Osteoblast (primary cell): ENCODE results near the gene SEMA4A. TPM values are rescaled to one million over a fixed set of nuclear protein-coding genes. Genes with fewer than 3 reads are reported as not detected.
A peak's percentile ranks its signal among the peaks of the same experiment; 100 is the strongest.
"Not testable (repeated sequence)": the region's sequence is repeated elsewhere in the genome, so short reads cannot be mapped to it uniquely, and the experiment has no call there.

Source experiments
- DNase-seq: peaks from one replicate; pipeline ENCODE4 v3.0.0; 2011; ENCODE audit warnings: low spot score, mixed read lengths; ENCODE audit not compliant: insufficient read length; ENCODE audit errors: missing footprints
- H2AFZ ChIP-seq: 2 replicates; pipeline ENCODE4 v1.6.0; 2011; ENCODE audit warnings: mild to moderate bottlenecking, low read length
- H3K27ac ChIP-seq: 2 replicates; pipeline ENCODE4 v1.5.1; 2011; ENCODE audit warnings: mild to moderate bottlenecking, low read depth, low read length, moderate library complexity
- H3K27me3 ChIP-seq: 2 replicates; pipeline ENCODE4 v1.6.0; 2012; ENCODE audit warnings: mild to moderate bottlenecking, control low read depth, inconsistent platforms, low read length, moderate library complexity; ENCODE audit not compliant: insufficient read depth
- H3K36me3 ChIP-seq: 2 replicates; pipeline ENCODE4 v1.5.1; 2011; ENCODE audit warnings: mild to moderate bottlenecking, low read length, control low read depth, moderate library complexity; ENCODE audit not compliant: insufficient read depth
- H3K4me1 ChIP-seq: 2 replicates; pipeline ENCODE4 v1.5.1; 2011; ENCODE audit warnings: mild to moderate bottlenecking, low read length, control low read depth, moderate library complexity; ENCODE audit not compliant: insufficient read depth
- H3K4me2 ChIP-seq: 2 replicates; pipeline ENCODE4 v1.6.0; 2011; ENCODE audit warnings: mild to moderate bottlenecking, low read length; ENCODE audit not compliant: insufficient read depth
- H3K4me3 ChIP-seq: fragments of 200-600 bp; sonication (generic); 3 replicates; pipeline ENCODE4 v1.5.1; 2012; ENCODE audit warnings: mild to moderate bottlenecking, low read length, inconsistent platforms; ENCODE audit not compliant: insufficient read depth
- H3K79me2 ChIP-seq: 2 replicates; pipeline ENCODE4 v1.6.0; 2012; ENCODE audit warnings: mild to moderate bottlenecking, low read length, control low read depth, inconsistent platforms; ENCODE audit not compliant: insufficient read depth
- H3K9me3 ChIP-seq: 2 replicates; pipeline ENCODE4 v1.5.1; 2011; ENCODE audit warnings: low read depth, low read length, control low read depth
- H4K20me1 ChIP-seq: 2 replicates; pipeline ENCODE4 v1.6.0; 2012; ENCODE audit warnings: mild to moderate bottlenecking, low read length, control low read depth; ENCODE audit not compliant: insufficient read depth
- total RNA-seq: library from RNA; depleted of rRNA; stranded (reverse); fragments of >200 nt; gene quantifications from 2 replicates; pipeline ENCODE4 v1.2.3, GENCODE V29; 2012
- TF ChIP-seq, protein P1 (sequence below): IDR thresholded peaks from 2 replicates; pipeline ENCODE4 v1.5.1; 2011; ENCODE audit warnings: mild to moderate bottlenecking, low read depth, low read length, moderate library complexity; ENCODE audit errors: extremely low read depth

The SEMA4A gene
- total RNA-seq, 1 donor = 1.8 TPM

DNA sequence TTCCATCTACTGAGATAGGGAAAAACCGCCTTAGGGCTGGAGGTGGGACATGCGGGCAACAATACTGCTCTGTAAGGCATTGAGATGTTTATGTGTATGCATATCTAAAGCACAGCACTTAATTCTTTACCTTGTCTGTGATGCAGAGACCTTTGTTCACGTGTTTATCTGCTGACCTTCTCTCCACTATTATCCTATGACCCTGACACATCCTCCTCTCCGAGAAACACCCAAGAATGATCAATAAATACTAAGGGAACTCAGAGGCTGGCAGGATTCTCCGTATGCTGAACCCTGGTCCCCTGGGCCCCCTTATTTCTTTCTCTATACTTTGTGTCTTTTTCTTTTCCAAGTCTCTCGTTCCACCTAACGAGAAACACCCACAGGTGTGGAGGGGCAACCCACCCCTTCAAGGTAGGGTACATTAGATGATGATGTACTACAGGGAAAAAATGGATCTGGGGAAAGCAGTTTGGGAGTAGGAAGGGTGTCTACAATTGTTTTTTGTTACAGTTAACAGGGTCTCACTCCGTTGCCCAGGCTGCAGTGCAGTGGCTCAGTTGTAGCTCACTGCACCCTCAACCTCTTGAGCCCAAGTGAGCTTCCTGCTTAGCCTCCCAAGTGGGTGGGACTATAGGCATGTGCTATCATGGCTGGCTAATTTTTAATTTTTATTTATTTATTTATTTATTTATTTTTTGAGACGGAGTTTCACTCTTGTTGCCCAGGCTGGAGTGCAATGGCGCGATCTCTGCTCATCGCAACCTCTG lies 28.8 kb downstream of the SEMA4A start:
- not testable (repeated sequence) for H3K27ac ChIP-seq, H3K4me1 ChIP-seq, H3K36me3 ChIP-seq, H2AFZ ChIP-seq, H3K4me2 ChIP-seq, H3K27me3 ChIP-seq, H3K9me3 ChIP-seq, H3K4me3 ChIP-seq, DNase-seq, H3K79me2 ChIP-seq, H4K20me1 ChIP-seq

DNA sequence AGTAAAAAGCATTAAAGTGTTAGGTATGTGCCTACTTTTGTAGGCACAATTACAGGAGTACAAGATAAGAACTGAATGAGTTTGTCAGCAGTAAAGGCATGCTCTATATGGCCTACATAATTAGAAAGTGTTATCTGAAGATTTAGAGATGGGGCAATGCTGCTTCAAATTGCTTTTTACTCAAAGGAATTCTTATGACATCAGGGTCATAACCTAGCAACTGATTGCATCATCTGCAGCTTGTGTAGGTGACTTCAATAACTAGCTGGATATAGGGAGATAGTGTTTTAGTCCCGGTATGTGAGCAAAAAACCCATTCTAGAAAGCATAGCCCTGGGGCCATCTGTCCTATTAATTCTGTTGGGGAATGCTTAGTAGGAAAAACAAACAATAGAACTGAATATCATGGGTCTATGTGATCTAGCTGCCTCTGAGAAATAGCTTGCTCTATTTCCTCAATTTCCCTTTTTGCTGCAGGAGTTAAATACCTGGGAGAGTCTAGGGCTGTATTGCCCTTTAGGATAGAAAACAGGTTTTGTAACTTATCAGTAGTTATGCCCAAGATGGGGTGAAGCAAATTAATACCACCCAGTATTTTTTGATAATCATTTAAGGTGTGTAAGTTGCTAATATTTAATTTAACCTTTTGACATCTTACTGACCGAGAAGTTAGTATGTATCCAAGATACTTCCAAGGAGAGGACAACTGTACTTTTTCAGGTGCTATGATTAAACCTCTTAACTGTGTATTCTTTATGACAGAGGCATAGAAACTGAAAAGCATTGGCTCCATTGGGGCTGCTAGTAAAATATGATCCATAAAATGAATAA lies 33.2 kb downstream of the SEMA4A start:
- H3K79me2 ChIP-seq, H3K4me1 ChIP-seq, DNase-seq: not testable (repeated sequence)

DNA sequence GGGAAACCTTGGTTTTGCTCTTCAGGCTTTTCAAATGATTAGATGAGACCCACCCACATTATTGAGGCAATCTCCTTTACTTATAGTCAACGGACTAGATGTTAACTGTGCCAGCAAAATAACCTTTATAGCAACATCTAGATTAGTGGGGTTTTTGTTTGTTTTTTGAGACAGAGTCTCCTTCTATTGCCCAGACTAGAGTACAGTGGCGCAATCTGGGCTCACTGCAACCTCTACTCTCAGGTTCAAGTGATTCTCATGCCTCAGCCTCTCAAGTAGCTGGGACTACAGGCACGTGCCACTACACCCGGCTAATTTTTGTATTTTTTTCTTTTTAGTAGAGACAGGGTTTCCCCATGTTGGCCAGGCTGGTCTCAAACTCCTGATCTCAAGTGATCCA lies 36.9 kb downstream of the SEMA4A start:
- H3K27ac ChIP-seq, H2AFZ ChIP-seq, H3K9me3 ChIP-seq, H3K4me2 ChIP-seq, H3K27me3 ChIP-seq, H3K4me3 ChIP-seq, H3K36me3 ChIP-seq, DNase-seq, H4K20me1 ChIP-seq: not testable (repeated sequence)
- H3K4me1 ChIP-seq = peaks cover 13% of the 10 kb centered on the region
- H3K79me2 ChIP-seq = peaks cover 12% of the 10 kb centered on the region

More for the DNA sequence above, 33.2 kb downstream of the SEMA4A start:
- H2AFZ ChIP-seq, H3K27ac ChIP-seq, H3K27me3 ChIP-seq, H3K9me3 ChIP-seq, H3K4me2 ChIP-seq, H3K36me3 ChIP-seq, H4K20me1 ChIP-seq, H3K4me3 ChIP-seq: not testable (repeated sequence)

DNA sequence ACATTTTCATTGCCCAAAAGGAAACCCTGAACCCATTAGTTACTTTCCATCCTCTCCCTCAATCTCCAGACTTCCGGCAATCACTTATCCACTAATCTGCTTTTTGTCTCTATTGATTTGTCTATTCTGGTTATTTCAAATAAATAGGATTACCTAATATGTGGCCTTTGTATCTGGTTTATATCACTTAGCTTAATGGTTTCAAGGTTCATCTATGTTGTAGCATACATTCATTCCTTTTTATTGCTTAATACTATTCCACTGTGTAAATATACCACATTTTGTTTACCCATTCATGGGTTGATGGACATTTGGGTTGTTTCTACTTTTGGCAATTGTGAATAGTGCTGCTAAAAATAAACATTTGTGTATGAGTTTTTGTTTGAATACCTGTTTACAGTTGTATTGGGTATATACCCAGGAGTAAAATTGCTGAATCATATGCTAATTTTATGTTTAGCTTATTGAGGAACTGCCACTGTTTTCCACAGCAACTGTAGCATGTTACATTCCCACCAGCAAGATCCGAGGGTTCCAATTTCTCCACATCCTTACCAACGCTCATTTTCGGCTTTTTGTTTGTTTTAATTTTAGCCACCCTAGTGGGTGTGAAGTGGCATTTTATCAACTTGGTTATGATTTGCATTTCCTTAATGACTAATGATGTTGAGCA lies 38.0 kb downstream of the SEMA4A start:
- no peak overlapping the region for H2AFZ ChIP-seq
- no peak overlapping the region for H3K4me3 ChIP-seq
- TF ChIP-seq, protein P1, sequence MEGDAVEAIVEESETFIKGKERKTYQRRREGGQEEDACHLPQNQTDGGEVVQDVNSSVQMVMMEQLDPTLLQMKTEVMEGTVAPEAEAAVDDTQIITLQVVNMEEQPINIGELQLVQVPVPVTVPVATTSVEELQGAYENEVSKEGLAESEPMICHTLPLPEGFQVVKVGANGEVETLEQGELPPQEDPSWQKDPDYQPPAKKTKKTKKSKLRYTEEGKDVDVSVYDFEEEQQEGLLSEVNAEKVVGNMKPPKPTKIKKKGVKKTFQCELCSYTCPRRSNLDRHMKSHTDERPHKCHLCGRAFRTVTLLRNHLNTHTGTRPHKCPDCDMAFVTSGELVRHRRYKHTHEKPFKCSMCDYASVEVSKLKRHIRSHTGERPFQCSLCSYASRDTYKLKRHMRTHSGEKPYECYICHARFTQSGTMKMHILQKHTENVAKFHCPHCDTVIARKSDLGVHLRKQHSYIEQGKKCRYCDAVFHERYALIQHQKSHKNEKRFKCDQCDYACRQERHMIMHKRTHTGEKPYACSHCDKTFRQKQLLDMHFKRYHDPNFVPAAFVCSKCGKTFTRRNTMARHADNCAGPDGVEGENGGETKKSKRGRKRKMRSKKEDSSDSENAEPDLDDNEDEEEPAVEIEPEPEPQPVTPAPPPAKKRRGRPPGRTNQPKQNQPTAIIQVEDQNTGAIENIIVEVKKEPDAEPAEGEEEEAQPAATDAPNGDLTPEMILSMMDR = no peak
- peaks cover 13% of the 10 kb centered on the region for H3K4me1 ChIP-seq
- H3K4me2 ChIP-seq = no peak overlapping the region
- no peak for DNase-seq
- no peaks in the 10 kb centered on the region for H3K9me3 ChIP-seq
- H4K20me1 ChIP-seq = peaks cover 19% of the 10 kb centered on the region
- H3K79me2 ChIP-seq = peaks cover 24% of the 10 kb centered on the region
- H3K27me3 ChIP-seq = no peaks in the 10 kb centered on the region
- H3K36me3 ChIP-seq = peaks cover 10% of the 10 kb centered on the region
- no peak overlapping the region for H3K27ac ChIP-seq

DNA sequence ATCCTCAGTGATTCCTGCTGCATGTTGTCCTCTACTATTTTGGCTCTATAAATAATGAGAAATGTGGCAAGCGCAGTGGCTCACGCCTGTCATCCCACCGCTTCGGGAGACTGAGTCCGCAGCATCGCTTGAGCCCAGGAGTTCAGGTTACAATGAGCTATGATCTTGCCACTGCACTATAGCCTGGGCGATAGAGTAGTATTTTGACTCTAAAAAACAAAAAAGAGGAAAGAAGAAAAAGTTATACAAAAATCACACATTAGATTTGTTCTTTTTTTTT lies 39.8 kb downstream of the SEMA4A start:
- Histone ChIP-seq H2AFZ (peak overlapping the region; percentile 95), H3K27ac (peak overlapping the region; percentile 84), H3K4me2 (peak overlapping the region; percentile 90), H3K4me3 (peak overlapping the region; percentile 96), H3K27me3 (no peaks in the 10 kb centered on the region), H3K9me3 (no peaks in the 10 kb centered on the region), H4K20me1 (peaks cover 27% of the 10 kb centered on the region), H3K36me3 (peaks cover 17% of the 10 kb centered on the region), H3K79me2 (peaks cover 41% of the 10 kb centered on the region), H3K4me1 (peaks cover 13% of the 10 kb centered on the region)
- no peak for DNase-seq
- TF ChIP-seq, protein P1 = no peak
